SH-SY5Y (cell line): ENCODE data around the gene BDKRB2.

Experiments
- GATA2 ChIP-seq: IDR thresholded peaks from 2 replicates; pipeline ENCODE4 v1.6.1; 2011; ENCODE audit warnings: mild to moderate bottlenecking, low read depth, low read length
- GATA3 ChIP-seq: IDR thresholded peaks from 2 replicates; pipeline ENCODE4 v1.6.1; 2011; ENCODE audit warnings: low read depth, mild to moderate bottlenecking, low read length, moderate library complexity

Gene BDKRB2

DNA sequence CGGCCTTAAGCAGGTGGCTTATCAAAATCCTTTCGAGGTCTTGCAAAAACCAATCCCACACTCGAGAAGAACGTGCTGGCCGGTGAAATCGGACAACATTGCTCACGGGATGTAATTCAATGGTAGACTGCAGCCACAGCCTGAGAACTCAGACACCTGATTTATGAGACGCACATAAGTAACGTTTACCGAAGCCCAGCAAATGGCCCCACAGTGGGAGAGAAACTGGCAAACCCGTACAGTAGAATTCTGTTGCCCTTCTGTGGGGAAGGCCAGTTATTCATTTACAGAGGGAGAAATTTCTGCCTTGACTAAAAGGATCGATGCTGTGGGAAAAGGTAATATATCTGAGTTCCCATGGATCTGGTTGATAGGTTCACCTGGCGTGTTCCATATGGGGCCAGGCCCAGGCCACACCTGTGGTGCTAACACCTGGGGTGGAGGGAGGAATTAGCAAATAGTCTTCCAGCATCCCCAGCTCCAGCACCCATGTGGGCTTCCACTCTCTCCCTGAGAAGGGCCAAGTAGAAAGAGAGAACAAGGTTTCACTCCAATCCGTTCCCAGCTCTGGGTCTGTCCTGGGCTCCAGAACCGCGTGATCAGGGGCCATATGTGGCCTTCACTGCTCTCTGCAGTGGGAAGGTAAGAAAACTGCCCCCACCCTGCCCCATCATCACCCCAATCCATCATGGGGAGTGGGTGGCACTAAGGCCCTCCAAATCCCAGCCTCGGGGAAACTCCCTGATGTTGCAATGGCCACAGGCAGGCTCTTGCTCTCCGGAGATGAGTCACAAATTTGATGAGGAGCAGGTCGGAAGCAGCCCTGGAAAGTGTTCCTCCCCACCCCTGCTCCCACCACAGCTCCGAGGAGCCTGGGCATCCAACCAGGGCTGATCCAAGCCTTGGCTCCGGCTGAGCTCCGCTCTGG, 64.1 kb downstream of the BDKRB2 start:
- TF ChIP-seq GATA2 (no peak), GATA3 (no peak)

DNA sequence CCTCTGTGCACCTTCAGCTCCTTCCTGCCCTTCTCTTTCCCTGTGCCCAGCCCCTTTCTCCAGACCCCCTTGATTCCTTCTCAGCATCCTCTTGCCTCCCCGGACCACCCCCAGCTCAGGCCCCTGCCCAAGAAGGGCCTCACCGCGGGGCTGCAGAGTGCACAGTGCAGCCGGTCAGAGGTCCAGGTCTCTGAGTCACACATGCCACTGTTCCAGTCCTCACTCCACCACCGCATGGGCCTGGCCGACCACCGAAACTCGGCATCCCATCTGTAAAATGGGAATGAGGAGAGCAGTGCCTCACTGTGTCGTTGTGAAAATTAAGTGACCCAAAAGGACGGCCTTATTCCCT, 64.7 kb downstream of the BDKRB2 start:
- TF ChIP-seq GATA2, result no peak
- TF ChIP-seq GATA3, result no peak

DNA sequence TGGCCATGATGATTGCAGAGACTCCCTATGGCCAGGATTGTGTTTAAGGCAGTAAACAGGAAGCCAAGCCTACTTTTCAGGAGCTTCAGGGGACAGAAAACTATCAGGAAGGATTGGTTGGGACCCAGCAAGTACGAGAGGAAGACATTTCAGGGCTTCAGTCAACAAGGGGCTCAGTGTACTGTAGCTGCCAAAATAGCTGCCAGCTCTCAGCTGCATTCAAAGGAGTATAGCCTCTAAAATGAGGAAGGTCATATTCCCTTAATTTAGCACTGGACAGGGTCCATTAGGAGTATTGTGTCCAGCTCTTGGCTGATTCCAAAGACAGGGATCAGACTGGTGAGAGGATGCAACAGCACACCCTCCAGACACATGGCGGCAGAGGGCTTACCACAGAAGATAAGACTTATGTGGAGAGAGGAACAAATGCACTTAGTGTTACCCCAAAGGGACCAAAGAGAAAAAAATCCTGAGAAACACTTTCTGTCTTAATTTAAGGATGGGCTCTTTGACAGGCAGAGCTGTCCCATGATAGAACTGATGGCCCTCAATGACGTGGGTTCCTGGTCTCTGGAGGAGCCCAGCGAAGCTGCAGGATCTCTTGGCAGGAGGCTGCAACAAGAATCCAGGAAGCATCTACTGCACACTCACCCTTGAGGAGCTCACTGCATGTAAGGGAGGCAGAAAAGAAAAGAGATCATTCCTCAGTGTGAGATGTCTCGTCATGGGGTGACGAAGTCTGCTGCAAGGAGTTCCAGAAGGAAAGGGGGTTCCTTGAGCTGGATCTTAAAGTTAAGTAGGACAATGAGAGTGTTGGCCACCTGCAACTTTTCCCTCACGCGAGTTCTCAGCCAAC, 66.2 kb downstream of the BDKRB2 start:
- no peak for TF ChIP-seq GATA2
- TF ChIP-seq GATA3, result no peak

DNA sequence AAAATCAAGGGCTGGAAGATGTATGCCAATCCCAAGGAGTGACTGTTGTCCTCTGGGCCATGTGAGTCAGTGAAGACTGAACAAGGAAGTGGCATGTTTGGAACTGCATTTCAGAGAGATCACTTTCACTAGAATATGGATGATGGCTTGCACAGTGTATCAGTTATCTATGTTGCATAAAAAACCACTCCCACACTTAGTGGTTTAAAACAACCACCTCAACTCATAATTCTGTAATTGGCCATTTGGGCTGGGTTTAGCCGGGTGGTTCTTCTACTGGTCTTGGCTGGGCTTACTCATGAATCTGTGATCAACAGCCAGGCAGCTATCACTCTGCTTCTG, 66.8 kb downstream of the BDKRB2 start:
- no peak for TF ChIP-seq GATA3
- no peak for TF ChIP-seq GATA2

DNA sequence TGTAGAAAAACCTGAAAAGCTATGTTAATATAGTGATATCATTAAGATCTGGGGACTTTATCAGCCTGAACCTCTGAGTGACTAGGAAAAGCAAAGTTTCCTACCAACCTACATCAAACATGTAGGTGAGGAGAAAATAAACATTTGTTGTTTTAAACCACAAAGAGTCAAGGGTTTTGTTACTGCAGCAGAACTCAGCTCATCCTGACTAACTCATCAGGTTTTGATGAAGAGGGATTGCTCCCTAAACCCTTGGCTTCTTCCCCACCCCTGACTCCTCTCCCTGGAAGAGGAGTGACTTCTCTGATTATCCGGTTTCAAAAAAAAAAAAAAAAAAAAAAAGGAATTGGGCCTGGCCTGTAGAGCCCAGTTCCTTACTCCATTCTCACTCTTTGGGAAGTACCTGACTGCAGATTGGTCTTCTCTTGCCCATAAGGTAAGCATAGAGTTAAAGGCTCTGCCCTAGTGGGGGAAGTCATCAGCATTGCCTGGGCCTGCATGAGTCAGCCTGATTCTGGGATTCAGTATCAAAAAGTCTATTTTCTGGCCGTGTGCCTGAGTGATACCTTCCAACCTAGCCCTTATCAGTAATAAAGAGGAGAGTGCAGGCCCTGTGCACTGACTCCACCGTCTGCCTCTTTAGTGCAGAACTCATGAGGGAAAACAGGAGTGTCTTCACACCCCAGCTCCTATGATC, 68.3 kb downstream of the BDKRB2 start:
- TF ChIP-seq GATA2, result no peak
- TF ChIP-seq GATA3, result no peak

DNA sequence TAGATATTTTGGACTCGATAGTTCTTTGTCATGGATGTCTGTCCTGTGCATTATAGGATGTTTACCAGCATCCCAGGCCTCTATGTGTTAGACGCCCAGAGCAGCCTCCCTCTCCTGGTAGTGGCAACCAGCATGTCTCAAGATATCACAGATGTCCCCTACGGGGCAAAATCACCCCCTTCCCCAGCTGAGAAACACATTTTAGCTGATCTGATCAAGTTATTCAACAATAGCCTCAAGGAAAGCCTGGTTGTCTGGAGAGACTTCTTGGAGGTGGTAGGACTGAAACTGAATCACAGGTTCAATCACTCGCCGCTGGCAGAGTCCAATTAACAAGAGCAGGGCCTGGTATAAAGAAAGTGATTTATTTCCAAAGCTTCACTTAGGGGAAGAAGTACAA, 69.0 kb downstream of the BDKRB2 start:
- no peak for TF ChIP-seq GATA2
- no peak for TF ChIP-seq GATA3

DNA sequence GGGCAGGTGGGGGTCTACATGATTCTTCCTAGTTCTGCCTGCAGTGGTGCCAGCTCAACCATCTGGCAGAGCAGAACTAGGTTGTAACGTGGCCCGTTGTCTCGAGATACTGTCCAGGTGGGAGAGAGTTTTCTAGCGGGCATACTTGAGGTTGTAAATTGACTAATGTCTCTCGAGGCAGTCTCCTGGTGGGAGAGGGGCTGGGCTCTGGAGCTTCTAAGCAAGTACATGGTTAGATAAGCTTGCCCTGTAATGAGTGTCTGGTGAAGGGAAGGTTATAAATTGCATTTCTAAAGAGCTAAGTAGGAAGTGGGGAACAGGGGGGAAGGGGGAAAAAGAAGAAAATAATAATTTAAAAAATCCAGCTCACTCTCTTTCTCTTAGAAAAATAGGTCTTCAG, 69.5 kb downstream of the BDKRB2 start:
- TF ChIP-seq GATA2 (no peak), GATA3 (no peak)

DNA sequence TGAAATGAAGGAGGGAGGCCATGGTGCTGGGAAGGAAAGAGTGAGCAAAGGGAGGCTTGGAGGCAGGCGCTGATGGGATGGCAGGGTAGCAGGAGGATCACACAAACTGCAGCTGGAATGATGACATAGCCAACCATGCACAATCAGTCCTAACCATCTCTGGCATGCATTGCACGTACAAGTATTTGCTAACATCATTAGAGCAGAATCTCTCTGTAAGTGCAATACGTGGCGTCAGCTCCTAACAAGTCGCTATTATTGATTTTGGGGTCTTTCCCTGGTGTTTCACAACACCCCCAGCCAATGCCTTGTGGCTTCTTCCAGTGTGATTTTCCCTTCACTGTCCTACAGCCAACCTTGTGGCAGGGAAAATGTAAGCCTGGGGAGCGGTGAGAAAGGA, 69.9 kb downstream of the BDKRB2 start:
- TF ChIP-seq GATA2 (peak; percentile 94), GATA3 (peak; percentile 77)

DNA sequence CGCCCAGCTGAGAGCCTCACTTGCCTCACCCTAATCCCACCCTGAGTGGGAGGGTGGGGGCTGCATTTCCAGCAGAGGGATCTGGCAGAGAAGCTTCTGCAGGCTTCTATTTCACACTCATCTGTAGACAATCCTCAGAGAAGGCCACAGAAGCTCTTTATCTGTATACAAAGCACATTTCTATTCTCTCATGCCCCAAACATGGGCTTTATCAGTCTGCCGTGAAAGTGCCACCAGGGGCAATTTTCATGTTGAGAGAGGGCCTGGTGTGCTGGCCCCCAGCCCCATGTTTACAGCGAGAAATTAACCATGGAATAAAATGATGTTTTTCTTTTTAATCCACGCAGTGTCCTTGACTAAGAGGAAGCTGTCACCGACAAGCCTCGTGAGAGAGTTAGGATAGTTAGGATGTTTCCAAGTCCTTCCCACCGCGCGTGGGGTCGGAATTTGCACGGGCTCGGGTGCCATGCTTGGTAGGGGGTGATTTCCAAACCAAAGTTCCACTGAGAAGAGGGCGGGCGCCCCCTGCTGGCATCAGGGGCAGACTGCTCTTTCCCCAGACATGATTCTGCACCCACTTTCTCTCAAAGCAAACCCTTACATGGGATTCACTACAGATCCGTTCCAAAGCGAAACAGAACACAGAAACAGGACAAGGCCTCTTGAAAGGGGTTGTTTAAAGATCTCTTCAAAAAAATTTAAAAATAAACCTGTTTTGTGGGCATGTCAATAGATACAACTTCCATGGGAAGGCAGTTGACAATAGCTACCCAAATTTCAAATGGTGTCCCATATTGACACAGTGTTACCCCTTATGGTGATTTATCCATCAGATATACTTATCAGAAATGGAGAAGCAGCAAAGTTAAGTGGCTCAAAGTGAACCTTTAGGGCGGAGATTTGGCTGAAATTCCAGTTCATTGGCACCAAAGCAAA, 70.8 kb downstream of the BDKRB2 start:
- no peak for TF ChIP-seq GATA2
- no peak for TF ChIP-seq GATA3

DNA sequence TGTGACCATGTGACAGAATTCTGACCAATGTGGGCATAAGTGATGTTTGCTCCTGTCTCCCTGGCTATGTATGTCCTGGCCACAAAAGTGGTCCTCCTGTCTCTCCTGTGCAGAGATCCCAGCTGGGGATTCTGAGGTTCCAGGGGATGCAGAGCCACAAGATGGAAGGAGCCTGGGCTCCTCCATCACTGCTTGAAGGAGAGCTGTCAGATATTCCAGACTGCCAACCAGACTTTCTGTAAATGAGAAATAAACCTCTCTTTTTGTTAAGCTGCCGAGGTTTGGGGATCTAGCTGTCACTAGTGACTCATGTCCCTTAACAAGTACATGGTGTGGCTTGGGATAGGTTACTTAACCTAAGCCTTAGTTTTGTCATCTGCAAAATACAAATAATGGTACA, 73.3 kb downstream of the BDKRB2 start:
- no peak for TF ChIP-seq GATA3
- no peak for TF ChIP-seq GATA2

DNA sequence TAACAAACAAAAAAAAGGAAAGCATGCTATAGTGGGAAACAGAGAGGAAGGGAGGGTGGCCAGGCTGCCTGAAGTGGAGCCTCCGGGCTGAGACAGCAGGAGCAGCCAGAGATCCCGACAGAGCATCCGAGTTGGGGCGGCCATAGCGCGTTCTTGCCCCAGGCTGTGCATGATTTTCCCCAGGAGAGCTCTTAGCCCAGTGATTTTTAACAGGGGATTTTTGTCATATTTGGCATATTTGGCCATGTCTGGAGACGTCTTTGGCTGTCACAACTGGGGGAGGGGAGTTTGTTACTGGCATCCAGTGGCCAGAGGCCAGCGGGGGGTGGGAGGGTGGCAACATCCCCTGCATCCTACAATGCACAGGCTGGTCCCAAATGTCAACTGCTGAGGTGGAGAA, 74.9 kb downstream of the BDKRB2 start:
- TF ChIP-seq GATA3 (no peak), GATA2 (no peak)

DNA sequence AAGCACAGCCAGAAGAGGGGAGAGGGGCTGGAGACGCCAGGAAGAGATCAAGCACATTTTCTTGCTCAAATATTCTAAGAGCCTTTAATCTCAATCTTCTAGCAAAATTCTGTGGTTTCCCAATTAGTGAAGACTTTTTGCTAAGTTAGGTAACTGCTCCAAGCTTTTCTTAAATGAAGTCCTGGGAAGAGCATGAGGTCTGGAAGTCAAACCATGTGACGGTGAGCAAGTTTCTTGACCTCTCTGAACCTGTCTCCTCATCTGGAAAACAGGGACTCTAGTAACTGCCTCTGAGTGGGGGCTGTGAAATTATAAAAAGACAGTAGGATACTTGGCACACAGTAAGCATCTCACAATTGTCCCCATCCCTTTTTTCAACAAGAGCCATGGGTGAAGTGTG, 75.5 kb downstream of the BDKRB2 start:
- TF ChIP-seq GATA3 (no peak), GATA2 (no peak)

DNA sequence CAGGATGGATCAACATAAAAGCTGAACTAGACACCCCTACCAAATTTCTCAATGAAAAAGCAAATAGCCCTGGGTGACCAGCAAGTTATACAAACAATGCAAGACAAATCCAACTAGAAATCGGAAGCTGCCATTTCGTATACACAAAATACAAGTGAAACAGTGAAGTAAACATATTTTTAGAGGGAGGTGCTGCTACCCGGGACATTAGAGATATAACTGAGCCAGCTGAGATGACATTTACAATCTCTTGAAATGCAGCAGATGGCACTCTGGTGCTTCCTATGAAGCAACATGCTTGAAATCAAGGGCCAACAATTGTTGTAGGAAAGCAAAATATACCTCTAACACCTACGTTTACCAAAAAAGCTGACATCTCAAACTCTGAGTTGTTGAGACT, 76.8 kb downstream of the BDKRB2 start:
- TF ChIP-seq GATA3 (no peak), GATA2 (no peak)

DNA sequence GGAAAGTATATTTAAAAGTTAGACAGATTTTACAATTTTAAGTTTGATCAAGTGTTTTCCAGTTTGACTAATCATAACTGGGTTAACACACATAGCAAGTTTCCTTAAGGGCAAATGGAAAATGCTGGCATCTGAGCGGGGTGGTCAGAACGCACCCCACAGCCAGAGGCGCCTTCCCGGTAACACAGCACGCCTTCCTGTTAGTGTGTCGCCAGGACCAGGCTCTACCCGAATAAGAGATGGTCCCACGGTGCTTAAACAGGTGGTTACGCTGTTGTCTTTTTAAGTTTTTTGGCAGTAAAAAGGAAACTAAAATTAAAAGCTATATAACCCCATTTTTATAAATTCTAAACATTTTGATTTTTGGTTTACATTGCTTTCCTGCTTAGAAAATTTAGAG, 79.4 kb downstream of the BDKRB2 start:
- TF ChIP-seq GATA3 (no peak), GATA2 (no peak)
